Measurements from ENCODE around the gene UFD1.

UFD1 gene

GRCh38 chr22:19412478-19412877 lies 66.5 kb downstream of the UFD1 start:
- no peaks in the 10 kb centered on the region for H3K27me3 ChIP-seq (ENCODE audit: control insufficient read depth, insufficient read depth, low read length)
- H3K4me1 ChIP-seq (ENCODE audit: control insufficient read depth, insufficient read depth, low read length): peaks cover 10% of the 10 kb centered on the region
- peaks cover 4% of the 10 kb centered on the region for H3K36me3 ChIP-seq (ENCODE audit: control insufficient read depth, insufficient read depth, low read length)
- H3K4me3 ChIP-seq (ENCODE audit: low read length): no peak overlapping the region
- H3K9me3 ChIP-seq (ENCODE audit: control insufficient read depth, low read length): no peaks in the 10 kb centered on the region
- no peak overlapping the region for H3K9ac ChIP-seq (ENCODE audit: low read length)

DNA sequence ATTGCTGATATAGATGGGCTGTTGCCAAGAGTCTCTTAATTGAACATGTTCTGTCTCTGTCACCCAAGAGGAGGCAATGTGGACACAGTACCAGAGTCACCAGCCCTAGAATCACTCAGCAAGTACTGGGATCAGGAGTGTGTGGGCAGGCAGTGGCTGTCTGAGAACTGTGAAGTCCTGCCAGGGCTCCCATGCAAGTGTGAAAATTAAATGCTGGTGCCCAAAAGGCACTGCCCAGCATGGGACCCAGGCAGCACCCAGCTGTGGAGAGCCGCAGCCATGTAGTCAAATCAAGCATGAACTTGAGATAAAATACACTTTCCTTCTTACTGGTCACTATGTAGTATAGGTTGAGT lies 67.3 kb downstream of the UFD1 start:
- peaks cover 10% of the 10 kb centered on the region for H3K4me1 ChIP-seq (ENCODE audit: control insufficient read depth, insufficient read depth, low read length)
- no peak overlapping the region for H3K4me3 ChIP-seq (ENCODE audit: low read length)
- H3K27me3 ChIP-seq (ENCODE audit: control insufficient read depth, insufficient read depth, low read length): no peaks in the 10 kb centered on the region
- no peaks in the 10 kb centered on the region for H3K9me3 ChIP-seq (ENCODE audit: control insufficient read depth, low read length)
- H3K36me3 ChIP-seq (ENCODE audit: control insufficient read depth, insufficient read depth, low read length): peaks cover 5% of the 10 kb centered on the region
- no peak overlapping the region for H3K9ac ChIP-seq (ENCODE audit: low read length)

- Histone ChIP-seq H3K4me1 (ENCODE audit: control insufficient read depth, insufficient read depth, low read length) (peaks cover 10% of the 10 kb centered on the region), H3K36me3 (ENCODE audit: control insufficient read depth, insufficient read depth, low read length) (peaks cover 5% of the 10 kb centered on the region), H3K27me3 (ENCODE audit: control insufficient read depth, insufficient read depth, low read length) (no peaks in the 10 kb centered on the region), H3K9ac (ENCODE audit: low read length) (no peak overlapping the region), H3K4me3 (ENCODE audit: low read length) (no peak overlapping the region), H3K9me3 (ENCODE audit: control insufficient read depth, low read length) (no peaks in the 10 kb centered on the region)
Measured at GRCh38 chr22:19410941-19411689, 67.9 kb downstream of the UFD1 start.

- no peak overlapping the region for H3K9ac ChIP-seq (ENCODE audit: low read length)
- H3K4me1 ChIP-seq (ENCODE audit: control insufficient read depth, insufficient read depth, low read length): peaks cover 10% of the 10 kb centered on the region
- no peak overlapping the region for H3K4me3 ChIP-seq (ENCODE audit: low read length)
- no peaks in the 10 kb centered on the region for H3K9me3 ChIP-seq (ENCODE audit: control insufficient read depth, low read length)
- H3K27me3 ChIP-seq (ENCODE audit: control insufficient read depth, insufficient read depth, low read length): no peaks in the 10 kb centered on the region
- peaks cover 5% of the 10 kb centered on the region for H3K36me3 ChIP-seq (ENCODE audit: control insufficient read depth, insufficient read depth, low read length)
Measured at GRCh38 chr22:19407649-19408606, 71.1 kb downstream of the UFD1 start.

- H3K36me3 ChIP-seq (ENCODE audit: control insufficient read depth, insufficient read depth, low read length): peaks cover 5% of the 10 kb centered on the region
- H3K9ac ChIP-seq (ENCODE audit: low read length): no peak overlapping the region
- H3K9me3 ChIP-seq (ENCODE audit: control insufficient read depth, low read length): no peaks in the 10 kb centered on the region
- H3K4me3 ChIP-seq (ENCODE audit: low read length): no peak overlapping the region
- peaks cover 10% of the 10 kb centered on the region for H3K4me1 ChIP-seq (ENCODE audit: control insufficient read depth, insufficient read depth, low read length)
- H3K27me3 ChIP-seq (ENCODE audit: control insufficient read depth, insufficient read depth, low read length): no peaks in the 10 kb centered on the region
Measured at GRCh38 chr22:19406846-19407245, 72.1 kb downstream of the UFD1 start.

DNA sequence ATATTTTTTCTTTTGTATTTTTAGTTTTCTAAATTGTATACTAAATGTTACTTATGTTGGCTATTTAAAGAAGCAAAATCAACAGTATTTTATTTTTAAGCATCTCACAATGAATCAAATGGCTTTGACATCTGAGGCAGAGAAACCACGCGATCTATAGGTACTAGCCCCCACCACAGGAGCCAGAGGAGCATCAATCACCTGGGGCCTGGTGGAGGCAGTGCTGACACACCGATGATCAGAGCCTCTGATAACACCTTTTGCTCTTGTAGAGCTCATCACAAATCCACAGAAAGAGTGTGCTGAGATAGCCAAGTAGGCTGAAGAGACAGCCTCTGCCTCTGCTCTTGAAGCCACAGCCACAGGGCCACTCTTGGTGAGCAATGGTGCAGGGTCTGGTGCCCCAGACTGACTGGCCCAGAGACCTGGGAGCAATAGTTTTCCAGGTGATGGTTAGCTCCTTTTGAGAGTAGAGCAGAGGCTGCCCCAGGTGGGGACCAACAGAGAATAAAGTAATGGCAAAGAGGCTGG lies 72.6 kb downstream of the UFD1 start:
- H3K27me3 ChIP-seq (ENCODE audit: control insufficient read depth, insufficient read depth, low read length): no peaks in the 10 kb centered on the region
- no peaks in the 10 kb centered on the region for H3K9me3 ChIP-seq (ENCODE audit: control insufficient read depth, low read length)
- no peak overlapping the region for H3K4me3 ChIP-seq (ENCODE audit: low read length)
- peaks cover 5% of the 10 kb centered on the region for H3K36me3 ChIP-seq (ENCODE audit: control insufficient read depth, insufficient read depth, low read length)
- H3K9ac ChIP-seq (ENCODE audit: low read length): no peak overlapping the region
- H3K4me1 ChIP-seq (ENCODE audit: control insufficient read depth, insufficient read depth, low read length): peaks cover 10% of the 10 kb centered on the region

GRCh38 chr22:19405652-19406051 lies 73.3 kb downstream of the UFD1 start:
- no peaks in the 10 kb centered on the region for H3K9me3 ChIP-seq (ENCODE audit: control insufficient read depth, low read length)
- peaks cover 5% of the 10 kb centered on the region for H3K36me3 ChIP-seq (ENCODE audit: control insufficient read depth, insufficient read depth, low read length)
- no peaks in the 10 kb centered on the region for H3K27me3 ChIP-seq (ENCODE audit: control insufficient read depth, insufficient read depth, low read length)
- no peak overlapping the region for H3K9ac ChIP-seq (ENCODE audit: low read length)
- peaks cover 10% of the 10 kb centered on the region for H3K4me1 ChIP-seq (ENCODE audit: control insufficient read depth, insufficient read depth, low read length)
- no peak overlapping the region for H3K4me3 ChIP-seq (ENCODE audit: low read length)

DNA sequence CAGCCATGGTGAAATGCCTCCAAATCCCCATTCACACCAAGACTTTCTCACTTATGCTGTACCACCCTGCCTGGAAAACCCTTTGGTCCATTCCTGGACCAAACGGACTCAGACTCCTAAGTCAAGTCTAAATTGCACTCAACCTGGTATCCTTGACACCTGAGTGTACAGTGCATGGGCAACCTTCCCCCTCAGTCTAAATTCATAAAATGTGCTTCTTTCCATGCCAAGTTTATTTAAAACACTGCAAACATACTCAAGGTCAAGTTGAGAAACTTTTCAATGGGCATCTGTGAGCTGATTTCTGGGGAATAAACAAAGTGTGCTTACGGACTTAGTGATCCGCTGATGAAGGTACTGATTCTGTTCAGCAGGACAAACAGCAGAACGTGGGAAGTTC lies 73.9 kb downstream of the UFD1 start:
- Histone ChIP-seq H3K36me3 (ENCODE audit: control insufficient read depth, insufficient read depth, low read length) (peaks cover 5% of the 10 kb centered on the region), H3K9ac (ENCODE audit: low read length) (no peak overlapping the region), H3K27me3 (ENCODE audit: control insufficient read depth, insufficient read depth, low read length) (no peaks in the 10 kb centered on the region), H3K4me1 (ENCODE audit: control insufficient read depth, insufficient read depth, low read length) (peaks cover 10% of the 10 kb centered on the region), H3K9me3 (ENCODE audit: control insufficient read depth, low read length) (no peaks in the 10 kb centered on the region), H3K4me3 (ENCODE audit: low read length) (no peak overlapping the region)

GRCh38 chr22:19404676-19405075 lies 74.3 kb downstream of the UFD1 start:
- no peaks in the 10 kb centered on the region for H3K27me3 ChIP-seq (ENCODE audit: control insufficient read depth, insufficient read depth, low read length)
- H3K9ac ChIP-seq (ENCODE audit: low read length): no peak overlapping the region
- peaks cover 5% of the 10 kb centered on the region for H3K36me3 ChIP-seq (ENCODE audit: control insufficient read depth, insufficient read depth, low read length)
- H3K4me1 ChIP-seq (ENCODE audit: control insufficient read depth, insufficient read depth, low read length): peaks cover 10% of the 10 kb centered on the region
- H3K4me3 ChIP-seq (ENCODE audit: low read length): no peak overlapping the region
- no peaks in the 10 kb centered on the region for H3K9me3 ChIP-seq (ENCODE audit: control insufficient read depth, low read length)

DNA sequence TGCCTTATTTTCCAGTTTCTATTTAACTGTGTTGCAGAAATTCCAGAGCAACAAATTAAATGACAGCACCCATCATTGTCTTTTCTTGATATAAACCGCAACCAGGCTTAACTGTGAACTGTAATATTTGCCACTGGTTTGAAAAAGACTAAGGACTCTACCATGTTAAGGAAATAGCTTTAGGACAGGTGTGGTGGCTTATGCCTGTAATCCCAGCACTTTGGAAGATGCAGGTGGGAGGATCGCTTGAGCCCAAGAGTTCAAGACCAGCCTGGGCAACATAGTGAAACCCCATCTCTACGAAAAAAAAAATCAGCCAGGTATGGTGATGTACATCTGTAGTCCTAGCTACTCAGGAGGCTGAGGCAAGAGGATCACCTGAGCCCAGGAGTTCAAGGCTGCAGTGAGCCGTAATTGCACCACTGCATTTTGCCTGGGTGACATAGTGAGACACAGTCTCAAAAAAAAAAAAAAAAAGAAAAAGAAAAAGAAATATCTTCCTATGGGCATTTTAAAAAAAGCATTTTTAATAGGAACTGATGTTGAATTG lies 76.3 kb downstream of the UFD1 start:
- peaks cover under 1% of the 10 kb centered on the region for H3K4me1 ChIP-seq (ENCODE audit: control insufficient read depth, insufficient read depth, low read length)
- peaks cover 3% of the 10 kb centered on the region for H3K36me3 ChIP-seq (ENCODE audit: control insufficient read depth, insufficient read depth, low read length)
- no peak overlapping the region for H3K4me3 ChIP-seq (ENCODE audit: low read length)
- no peak overlapping the region for H3K9ac ChIP-seq (ENCODE audit: low read length)
- no peaks in the 10 kb centered on the region for H3K9me3 ChIP-seq (ENCODE audit: control insufficient read depth, low read length)
- H3K27me3 ChIP-seq (ENCODE audit: control insufficient read depth, insufficient read depth, low read length): no peaks in the 10 kb centered on the region

DNA sequence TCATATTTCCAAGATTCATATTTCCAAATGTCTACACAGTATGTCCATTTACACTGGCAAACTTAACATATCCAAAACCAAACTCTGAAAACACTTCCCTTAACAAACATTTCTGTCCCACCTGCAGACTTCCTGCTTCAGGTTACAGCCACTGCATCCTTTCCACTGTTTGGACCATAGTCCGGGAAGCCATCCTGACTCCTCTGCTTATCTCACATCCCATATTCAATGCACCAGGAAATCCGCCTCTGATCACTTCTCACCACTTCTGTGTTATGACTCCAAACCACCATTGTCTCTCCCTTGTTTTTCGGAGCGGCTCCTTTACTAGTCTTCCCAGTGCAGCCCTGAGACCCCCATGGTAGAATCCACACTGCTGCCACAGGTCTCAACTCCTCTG lies 77.5 kb downstream of the UFD1 start:
- Histone ChIP-seq H3K27me3 (ENCODE audit: control insufficient read depth, insufficient read depth, low read length) (no peaks in the 10 kb centered on the region), H3K4me3 (ENCODE audit: low read length) (no peak overlapping the region), H3K9me3 (ENCODE audit: control insufficient read depth, low read length) (no peaks in the 10 kb centered on the region), H3K9ac (ENCODE audit: low read length) (no peak overlapping the region), H3K36me3 (ENCODE audit: control insufficient read depth, insufficient read depth, low read length) (no peaks in the 10 kb centered on the region), H3K4me1 (ENCODE audit: control insufficient read depth, insufficient read depth, low read length) (no peaks in the 10 kb centered on the region)

DNA sequence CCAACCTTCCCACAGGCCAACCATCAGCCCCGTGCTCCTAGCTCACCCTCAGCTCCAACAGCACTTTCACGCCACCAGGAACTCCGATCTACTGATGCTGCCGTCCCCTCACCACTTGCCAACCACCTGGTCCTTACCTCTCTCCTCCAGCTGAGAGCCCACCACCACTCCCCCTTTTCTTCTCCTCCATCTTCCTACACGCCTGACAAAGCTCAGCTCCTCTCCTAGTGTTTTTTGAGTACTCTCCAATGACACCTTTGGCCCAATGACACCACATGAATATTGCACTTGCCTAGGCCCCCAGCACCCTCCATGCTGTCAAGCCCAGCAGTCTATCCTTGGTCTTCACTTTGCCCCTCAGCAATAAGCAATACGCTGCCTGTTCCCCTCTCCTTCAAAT lies 78.1 kb downstream of the UFD1 start:
- no peak overlapping the region for H3K9ac ChIP-seq (ENCODE audit: low read length)
- H3K9me3 ChIP-seq (ENCODE audit: control insufficient read depth, low read length): no peaks in the 10 kb centered on the region
- H3K27me3 ChIP-seq (ENCODE audit: control insufficient read depth, insufficient read depth, low read length): no peaks in the 10 kb centered on the region
- no peaks in the 10 kb centered on the region for H3K4me1 ChIP-seq (ENCODE audit: control insufficient read depth, insufficient read depth, low read length)
- no peaks in the 10 kb centered on the region for H3K36me3 ChIP-seq (ENCODE audit: control insufficient read depth, insufficient read depth, low read length)
- no peak overlapping the region for H3K4me3 ChIP-seq (ENCODE audit: low read length)
